ENCODE data around the gene CYP2C8.

The CYP2C8 gene

GRCh38 chr10:95026461-95026860, 42.8 kb downstream of the CYP2C8 start:
- Mint-ChIP-seq H3K27me3 (no peaks in the 10 kb centered on the region), H3K27ac (no peak overlapping the region), H3K4me1 (no peaks in the 10 kb centered on the region), H3K4me3 (no peak overlapping the region), H3K36me3 (no peaks in the 10 kb centered on the region), H3K9me3 (peaks cover 17% of the 10 kb centered on the region)

GRCh38 chr10:94997741-94998174, 71.5 kb downstream of the CYP2C8 start:
- no peak overlapping the region for H3K27ac Mint-ChIP-seq
- no peaks in the 10 kb centered on the region for H3K27me3 Mint-ChIP-seq
- H3K36me3 Mint-ChIP-seq: no peaks in the 10 kb centered on the region
- no peaks in the 10 kb centered on the region for H3K4me1 Mint-ChIP-seq
- peaks cover 4% of the 10 kb centered on the region for H3K9me3 Mint-ChIP-seq
- H3K4me3 Mint-ChIP-seq: no peak overlapping the region

- H3K27ac Mint-ChIP-seq: no peak overlapping the region
- H3K4me3 Mint-ChIP-seq: no peak overlapping the region
- peaks cover 12% of the 10 kb centered on the region for H3K9me3 Mint-ChIP-seq
- H3K27me3 Mint-ChIP-seq: no peaks in the 10 kb centered on the region
- H3K4me1 Mint-ChIP-seq: no peaks in the 10 kb centered on the region
- no peaks in the 10 kb centered on the region for H3K36me3 Mint-ChIP-seq
These were observed 76.5 kb downstream of the CYP2C8 start for GRCh38 chr10:94992811-94993210.

- H3K27ac Mint-ChIP-seq: no peak overlapping the region
- no peaks in the 10 kb centered on the region for H3K27me3 Mint-ChIP-seq
- H3K4me1 Mint-ChIP-seq: no peaks in the 10 kb centered on the region
- H3K4me3 Mint-ChIP-seq: no peak overlapping the region
- H3K9me3 Mint-ChIP-seq: peaks cover 12% of the 10 kb centered on the region
- H3K36me3 Mint-ChIP-seq: no peaks in the 10 kb centered on the region
These were observed 77.9 kb downstream of the CYP2C8 start for GRCh38 chr10:94991243-94991888.

- H3K36me3 Mint-ChIP-seq: no peaks in the 10 kb centered on the region
- no peak overlapping the region for H3K4me3 Mint-ChIP-seq
- peaks cover 12% of the 10 kb centered on the region for H3K9me3 Mint-ChIP-seq
- H3K27me3 Mint-ChIP-seq: peaks cover 1% of the 10 kb centered on the region
- no peak overlapping the region for H3K27ac Mint-ChIP-seq
- H3K4me1 Mint-ChIP-seq: no peaks in the 10 kb centered on the region
These were observed 80.1 kb downstream of the CYP2C8 start for GRCh38 chr10:94989192-94989591.
